ENCODE measurements around the gene PCDHB4.
"Not testable (repeated sequence)": the region's sequence is repeated elsewhere in the genome, so short reads cannot be mapped to it uniquely, and the experiment has no call there.

PCDHB4 gene

GRCh38 chr5:141150224-141150992 lies 28.8 kb downstream of the PCDHB4 start:
- DNase-seq: no peak

DNA sequence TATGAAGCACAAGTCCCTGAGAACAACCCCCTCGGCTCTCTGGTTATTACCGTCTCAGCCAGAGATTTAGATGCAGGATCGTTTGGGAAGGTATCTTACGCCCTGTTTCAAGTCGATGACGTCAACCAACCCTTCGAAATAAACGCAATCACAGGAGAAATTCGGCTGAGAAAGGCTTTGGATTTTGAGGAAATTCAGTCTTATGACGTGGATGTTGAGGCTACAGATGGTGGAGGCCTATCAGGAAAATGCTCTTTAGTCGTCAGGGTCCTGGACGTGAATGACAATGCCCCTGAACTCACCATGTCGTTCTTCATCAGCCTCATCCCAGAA lies 29.3 kb downstream of the PCDHB4 start:
- no peak for DNase-seq

GRCh38 chr5:141151632-141152031 lies 30.0 kb downstream of the PCDHB4 start:
- DNase-seq: not testable (repeated sequence)

DNA sequence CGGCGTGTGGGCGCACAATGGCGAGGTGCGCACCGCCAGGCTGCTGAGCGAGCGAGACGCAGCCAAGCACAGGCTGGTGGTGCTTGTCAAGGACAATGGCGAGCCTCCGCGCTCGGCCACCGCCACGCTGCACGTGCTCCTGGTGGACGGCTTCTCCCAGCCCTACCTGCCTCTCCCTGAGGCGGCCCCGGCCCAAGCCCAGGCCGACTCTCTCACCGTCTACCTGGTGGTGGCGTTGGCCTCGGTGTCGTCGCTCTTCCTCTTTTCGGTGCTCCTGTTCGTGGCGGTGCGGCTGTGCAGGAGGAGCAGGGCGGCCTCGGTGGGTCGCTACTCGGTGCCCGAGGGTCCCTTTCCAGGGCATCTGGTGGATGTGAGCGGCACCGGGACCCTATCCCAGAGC lies 30.5 kb downstream of the PCDHB4 start:
- DNase-seq: not testable (repeated sequence)

DNA sequence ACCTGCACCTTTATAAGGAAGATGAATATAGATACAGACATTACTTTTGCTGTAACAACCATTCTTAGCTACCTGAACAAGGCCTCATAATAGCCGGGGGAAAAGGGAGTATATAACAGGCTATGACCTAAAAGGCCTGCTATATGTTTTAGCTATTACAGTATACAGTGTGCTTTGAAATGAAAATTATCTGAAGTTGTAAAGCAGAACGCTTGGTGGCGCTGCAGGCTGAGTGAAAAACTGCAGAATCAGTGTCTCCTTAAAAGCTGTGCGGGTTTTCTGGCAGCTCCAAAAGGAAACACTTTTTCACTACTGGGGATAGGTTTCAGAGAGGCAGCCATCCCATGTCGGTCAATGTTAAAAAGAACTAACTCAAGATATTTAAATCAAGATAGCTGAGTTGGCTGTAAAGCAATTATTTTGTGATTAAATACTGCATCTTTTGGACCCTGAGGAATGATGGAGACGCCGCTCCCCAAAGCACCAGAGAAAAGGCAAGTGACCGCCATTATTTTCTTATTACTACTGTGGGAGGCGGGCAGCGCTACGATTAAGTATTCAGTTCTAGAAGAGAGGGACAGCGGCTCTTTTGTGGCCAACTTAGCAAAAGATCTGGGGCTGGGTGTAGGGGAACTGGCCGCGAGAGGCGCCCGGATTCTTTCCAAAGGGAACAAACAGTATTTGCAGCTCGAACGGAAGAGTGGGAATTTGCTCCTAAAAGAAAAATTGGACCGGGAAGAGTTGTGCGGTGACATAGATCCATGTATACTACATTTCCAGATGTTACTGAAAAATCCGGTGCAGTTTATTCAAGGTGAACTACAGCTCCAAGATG lies 34.1 kb downstream of the PCDHB4 start:
- no peak for DNase-seq

DNA sequence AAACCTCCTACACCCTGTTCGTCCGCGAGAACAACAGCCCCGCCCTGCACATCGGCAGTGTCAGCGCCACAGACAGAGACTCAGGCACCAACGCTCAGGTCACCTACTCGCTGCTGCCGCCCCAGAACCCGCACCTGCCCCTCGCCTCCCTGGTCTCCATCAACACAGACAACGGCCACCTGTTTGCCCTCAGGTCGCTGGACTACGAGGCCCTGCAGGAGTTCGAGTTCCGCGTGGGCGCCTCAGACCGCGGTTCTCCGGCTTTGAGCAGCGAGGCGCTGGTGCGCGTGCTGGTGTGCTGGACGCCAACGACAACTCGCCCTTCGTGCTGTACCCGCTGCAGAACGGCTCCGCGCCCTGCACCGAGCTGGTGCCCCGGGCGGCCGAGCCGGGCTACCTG lies 35.7 kb downstream of the PCDHB4 start:
- not testable (repeated sequence) for DNase-seq

- not testable (repeated sequence) for DNase-seq
Observed at GRCh38 chr5:141157901-141158300, 36.3 kb downstream of the PCDHB4 start.

GRCh38 chr5:141172381-141173204 lies 51.0 kb downstream of the PCDHB4 start, which contains the start of gene PCDHB7:
PCDHB7 (plus strand) TSS chr5:141172644; CDS start chr5:141172836, 192 bp downstream.
- no peak for DNase-seq

DNA sequence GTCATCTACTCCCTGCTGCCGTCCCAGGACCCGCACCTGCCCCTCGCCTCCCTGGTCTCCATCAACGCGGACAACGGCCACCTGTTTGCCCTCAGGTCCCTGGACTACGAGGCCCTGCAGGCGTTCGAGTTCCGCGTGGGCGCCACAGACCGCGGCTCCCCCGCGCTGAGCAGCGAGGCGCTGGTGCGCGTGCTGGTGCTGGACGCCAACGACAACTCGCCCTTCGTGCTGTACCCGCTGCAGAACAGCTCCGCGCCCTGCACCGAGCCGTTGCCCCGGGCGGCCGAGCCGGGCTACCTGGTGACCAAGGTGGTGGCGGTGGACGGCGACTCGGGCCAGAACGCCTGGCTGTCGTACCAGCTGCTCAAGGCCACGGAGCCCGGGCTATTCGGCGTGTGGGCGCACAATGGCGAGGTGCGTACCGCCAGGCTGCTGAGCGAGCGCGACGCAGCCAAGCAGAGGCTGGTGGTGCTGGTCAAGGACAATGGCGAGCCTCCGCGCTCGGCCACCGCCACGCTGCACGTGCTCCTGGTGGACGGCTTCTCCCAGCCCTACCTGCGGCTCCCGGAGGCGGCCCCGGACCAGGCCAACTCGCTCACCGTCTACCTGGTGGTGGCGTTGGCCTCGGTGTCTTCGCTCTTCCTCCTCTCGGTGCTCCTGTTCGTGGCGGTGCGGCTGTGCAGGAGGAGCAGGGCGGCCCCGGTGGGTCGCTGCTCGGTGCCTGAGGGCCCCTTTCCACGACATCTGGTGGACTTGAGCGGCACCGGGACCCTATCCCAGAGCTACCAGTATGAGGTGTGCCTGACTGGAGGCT lies 52.9 kb downstream of the PCDHB4 start:
- DNase-seq: not testable (repeated sequence)
